MCF 10A (cell line): Measurements from ENCODE around the gene CLCF1. TPM values are rescaled to one million over a fixed set of nuclear protein-coding genes. Genes with fewer than 3 reads are reported as not detected.

ENCODE experiments used
- Bru-seq: library from RNA; stranded (reverse); fragments of 400-500 nt; gene quantifications from one replicate; lab custom pipeline; 2021; lab: Mats Ljungman, UMichigan
- BruChase-seq, 2 experiments: library from RNA; stranded (reverse); fragments of 400-500 nt; gene quantifications; one replicate each; lab custom pipeline; 2021; lab: Mats Ljungman, UMichigan
- BruUV-seq: library from RNA; stranded (reverse); fragments of 400-500 nt; replicated peaks from 2 replicates; lab custom pipeline; 2021; lab: Mats Ljungman, UMichigan
- CTCF ChIA-PET: fragments of 300-600 bp; sonication (Branson Sonifier 250); formaldehyde crosslinking; extraction: SDS; loops from one replicate; lab custom pipeline; 2021; ENCODE audit warnings: antibody characterized with exemption, inconsistent platforms; lab: Yijun Ruan, JAX
- POLR2A ChIA-PET: fragments of 300-600, 350-650 bp; sonication (Branson Sonifier 250); formaldehyde crosslinking; extraction: SDS; loops from one replicate; lab custom pipeline; 2020; ENCODE audit warnings: antibody characterized with exemption, inconsistent platforms; lab: Yijun Ruan, JAX
- DNase-seq: peaks from one replicate; pipeline ENCODE4 v3.0.0-alpha.2; 2018; ENCODE audit not compliant: unreplicated experiment
- H3K27ac Mint-ChIP-seq: one replicate; pipeline ENCODE4 v1.8.0; 2022; ENCODE audit warnings: mild to moderate bottlenecking, low read depth, mixed read lengths; ENCODE audit not compliant: unreplicated experiment
- H3K27me3 Mint-ChIP-seq: one replicate; pipeline ENCODE4 v1.8.0; 2022; ENCODE audit warnings: mixed read lengths; ENCODE audit not compliant: insufficient read depth, unreplicated experiment
- H3K36me3 Mint-ChIP-seq: one replicate; pipeline ENCODE4 v1.8.0; 2022; ENCODE audit warnings: mild to moderate bottlenecking, moderate library complexity, mixed read lengths; ENCODE audit not compliant: insufficient read depth, unreplicated experiment
- H3K4me1 Mint-ChIP-seq: one replicate; pipeline ENCODE4 v1.8.0; 2022; ENCODE audit warnings: mixed read lengths; ENCODE audit not compliant: insufficient read depth, unreplicated experiment
- H3K4me3 Mint-ChIP-seq: one replicate; pipeline ENCODE4 v1.8.0; 2022; ENCODE audit warnings: mild to moderate bottlenecking, moderate library complexity, mixed read lengths; ENCODE audit not compliant: unreplicated experiment
- H3K9me3 Mint-ChIP-seq: one replicate; pipeline ENCODE4 v1.8.0; 2022; ENCODE audit warnings: mixed read lengths; ENCODE audit not compliant: unreplicated experiment
- intact Hi-C: fragments of 100-400 bp; cut with micrococcal nuclease; formaldehyde crosslinking; loops from 2 replicates; pipeline ENCODE4 v1.14.1; 2022
- long read RNA-seq: library from polyadenylated mRNA; stranded (forward); transcript quantifications from one replicate; pipeline ENCODE4 v2.0.0, GENCODE V29; 2022
- total RNA-seq: library from RNA; stranded (reverse); gene quantifications from 2 replicates; pipeline ENCODE4 v1.2.3, GENCODE V29; 2022
- TF ChIP-seq, protein P1 (sequence below): fragments of 200-600 bp; IDR thresholded peaks from one replicate; pipeline ENCODE4 v1.8.0; 2022; ENCODE audit warnings: antibody characterized with exemption, mild to moderate bottlenecking; ENCODE audit not compliant: unreplicated experiment

Gene CLCF1
- total RNA-seq: 5.8 and 7.0 TPM in 2 replicates
- percentile 58 among the genes with signal in this experiment for Bru-seq, nascent RNA
- percentile 69 among the genes with signal in this experiment for BruChase-seq, experiment 1, labeled RNA remaining after a 6-hour chase
- percentile 86 among the genes with signal in this experiment for BruChase-seq, experiment 2, labeled RNA remaining after a 2-hour chase
- long read RNA-seq, partial matches to known transcripts: 0 of 13 reads
- long read RNA-seq, other reads (novel, unspliced or antisense): 6 of 13 reads

GRCh38 chr11:67372993-67373647 is at the start of gene CLCF1:
CLCF1 (minus strand) TSS chr11:67373598; CDS start chr11:67373539, 59 bp downstream.
- Mint-ChIP-seq H3K36me3 (peaks cover 11% of the 10 kb centered on the region), H3K4me3 (peak within 1 kb of the TSS; percentile 84), H3K9me3 (no peaks in the 10 kb centered on the region), H3K27ac (peak within 1 kb of the TSS; percentile 73), H3K4me1 (peaks cover 39% of the 10 kb centered on the region), H3K27me3 (no peaks in the 10 kb centered on the region)
- intact Hi-C loops: no loop called here
- ChIA-PET POLR2A (interaction anchor here (0.9 to 6.9 kb wide), 10 partner anchors 10 to 606 kb away, joined by 3 to 91 read pairs (median 4); partner anchors contain the start of genes POLD4 and RAD9A), CTCF (interaction anchor here (0.6 to 19.3 kb wide), 6 partner anchors 9 to 751 kb away, joined by 3 to 659 read pairs (median 3); partner anchors contain the start of gene POLD4)
- TF ChIP-seq, protein P1, sequence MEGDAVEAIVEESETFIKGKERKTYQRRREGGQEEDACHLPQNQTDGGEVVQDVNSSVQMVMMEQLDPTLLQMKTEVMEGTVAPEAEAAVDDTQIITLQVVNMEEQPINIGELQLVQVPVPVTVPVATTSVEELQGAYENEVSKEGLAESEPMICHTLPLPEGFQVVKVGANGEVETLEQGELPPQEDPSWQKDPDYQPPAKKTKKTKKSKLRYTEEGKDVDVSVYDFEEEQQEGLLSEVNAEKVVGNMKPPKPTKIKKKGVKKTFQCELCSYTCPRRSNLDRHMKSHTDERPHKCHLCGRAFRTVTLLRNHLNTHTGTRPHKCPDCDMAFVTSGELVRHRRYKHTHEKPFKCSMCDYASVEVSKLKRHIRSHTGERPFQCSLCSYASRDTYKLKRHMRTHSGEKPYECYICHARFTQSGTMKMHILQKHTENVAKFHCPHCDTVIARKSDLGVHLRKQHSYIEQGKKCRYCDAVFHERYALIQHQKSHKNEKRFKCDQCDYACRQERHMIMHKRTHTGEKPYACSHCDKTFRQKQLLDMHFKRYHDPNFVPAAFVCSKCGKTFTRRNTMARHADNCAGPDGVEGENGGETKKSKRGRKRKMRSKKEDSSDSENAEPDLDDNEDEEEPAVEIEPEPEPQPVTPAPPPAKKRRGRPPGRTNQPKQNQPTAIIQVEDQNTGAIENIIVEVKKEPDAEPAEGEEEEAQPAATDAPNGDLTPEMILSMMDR: no peak
- peak; percentile 61 for DNase-seq
- no TSS peak for BruUV-seq

DNA sequence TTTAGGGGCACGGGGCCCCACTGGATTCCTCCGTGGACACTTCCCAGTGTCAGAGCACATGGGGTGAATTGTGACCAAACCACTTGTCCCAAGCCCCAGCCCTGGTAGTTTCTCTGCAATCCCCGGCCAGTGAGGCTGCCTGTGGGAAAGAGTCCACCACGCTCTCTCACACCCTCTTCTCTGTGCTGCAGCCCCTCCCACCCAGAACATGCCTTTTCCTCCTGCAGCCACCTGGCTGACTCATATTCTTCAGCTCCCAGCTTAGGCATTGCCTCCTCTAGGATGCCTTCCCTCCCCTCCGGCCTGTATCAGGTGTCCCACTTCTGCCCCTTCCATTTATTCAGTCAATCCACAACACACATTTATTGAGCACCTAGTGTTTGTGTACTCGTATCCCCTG is 49.5 kb upstream of the CLCF1 start:
- Mint-ChIP-seq H3K4me3 (peak overlapping the region; percentile 50), H3K9me3 (no peaks in the 10 kb centered on the region), H3K36me3 (no peaks in the 10 kb centered on the region), H3K4me1 (peaks cover 12% of the 10 kb centered on the region), H3K27me3 (no peaks in the 10 kb centered on the region), H3K27ac (no peak overlapping the region)
- intact Hi-C loops: no loop called here
- POLR2A ChIA-PET: interaction anchor here (0.6 to 3.3 kb wide), 4 partner anchors 21 to 60 kb away, joined by 3 to 27 read pairs (median 3); partner anchors contain the start of genes AIP, PPP1CA and RAD9A
- peak; percentile 51 for DNase-seq
- no TSS peak for BruUV-seq
- CTCF ChIA-PET: no interaction called here
- TF ChIP-seq, protein P1: no peak

GRCh38 chr11:67421430-67422031 is 48.1 kb upstream of the CLCF1 start:
- no peaks in the 10 kb centered on the region for H3K36me3 Mint-ChIP-seq
- CTCF ChIA-PET: no interaction called here
- no TSS peak for BruUV-seq
- POLR2A ChIA-PET: interaction anchor here (1.2 to 3.3 kb wide), 9 partner anchors 8 to 162 kb away, joined by 3 to 27 read pairs (median 11); partner anchors contain the start of genes GSTP1, PPP1CA, RAD9A and RPS6KB2
- H3K27ac Mint-ChIP-seq: no peak overlapping the region
- no peaks in the 10 kb centered on the region for H3K9me3 Mint-ChIP-seq
- DNase-seq: no peak
- TF ChIP-seq, protein P1: no peak
- peaks cover 15% of the 10 kb centered on the region for H3K4me1 Mint-ChIP-seq
- H3K27me3 Mint-ChIP-seq: no peaks in the 10 kb centered on the region
- H3K4me3 Mint-ChIP-seq: peak overlapping the region; percentile 74
- intact Hi-C loops: no loop called here
